ENCODE data around the gene ABCC2.
"Not testable (repeated sequence)": the region's sequence is repeated elsewhere in the genome, so short reads cannot be mapped to it uniquely, and the experiment has no call there.

- TF ChIP-seq CTCF (conservative IDR thresholded peaks at IDR 0.05 in 1 of 2, IDR thresholded peaks at IDR 0.05 in 1 of 2; ENCODE audit: extremely low read depth in 1 of 2, insufficient read depth in 1 of 2, low read depth in 1 of 2, low read length in 2 of 2); EZH2 (IDR thresholded peaks at IDR 0.05; ENCODE audit: borderline replicate concordance, low read length): not testable (repeated sequence)
Observed at GRCh38 chr10:99746166-99746565, 36.3 kb upstream of the ABCC2 start.

All from mammary epithelial cell (primary cell).